ENCODE data around the gene CBFA2T2. TPM values are rescaled to one million over a fixed set of nuclear protein-coding genes. Genes with fewer than 3 reads are reported as not detected.

Gene CBFA2T2
- polyA plus RNA-seq, 4 donors, result 6.5 to 30.3 (median 9.2) TPM

GRCh38 chr20:33673114-33673409 lies 183.2 kb downstream of the CBFA2T2 start:
- Histone ChIP-seq H3K9me3 (ENCODE audit: control insufficient read depth in 2 of 2, insufficient read depth in 1 of 2, low read depth in 1 of 2, low read length in 1 of 2) (no peaks in the 10 kb centered on the region), H3K4me3 (ENCODE audit: low read depth in 1 of 3, low read length in 3 of 3) (peak overlapping the region; percentile 68 to 86 (median 68)), H3K27me3 (ENCODE audit: control insufficient read depth in 3 of 3, insufficient read depth in 3 of 3, low read length in 3 of 3) (no peaks in the 10 kb centered on the region), H3K36me3 (ENCODE audit: control insufficient read depth in 3 of 3, insufficient read depth in 2 of 3, low read depth in 1 of 3, low read length in 3 of 3) (peaks cover 0 to 61% (median 5%) of the 10 kb centered on the region in 3 donors), H3K4me1 (ENCODE audit: control insufficient read depth in 3 of 3, insufficient read depth in 2 of 3, low read depth in 1 of 3, low read length in 2 of 3) (peaks cover 3 to 28% (median 5%) of the 10 kb centered on the region in 3 donors), H3K27ac (ENCODE audit: low read depth in 1 of 3, low read length in 2 of 3) (no peak overlapping the region)
- WGBS, 3 donors, result 16 to 68% (median 54%) methylated on average over 4 of the region's 4 CpGs
- FAIRE-seq, result no peak
- no peak for DNase-seq

- H3K4me3 ChIP-seq (ENCODE audit: low read depth in 1 of 3, low read length in 3 of 3), result peak overlapping the region; percentile 68 to 86 (median 68)
- FAIRE-seq (no peak), DNase-seq (no peak)
- 7 to 19% (median 9%) methylated on average over 22 to 29 of the region's 29 CpGs for WGBS, 3 donors
- peak overlapping the region; percentile 21 to 61 (median 42) for H3K27ac ChIP-seq (ENCODE audit: low read depth in 1 of 3, low read length in 2 of 3)
- H3K27me3 ChIP-seq (ENCODE audit: control insufficient read depth in 3 of 3, insufficient read depth in 3 of 3, low read length in 3 of 3), result no peaks in the 10 kb centered on the region
- H3K4me1 ChIP-seq (ENCODE audit: control insufficient read depth in 3 of 3, insufficient read depth in 2 of 3, low read depth in 1 of 3, low read length in 2 of 3), result peaks cover 3 to 30% (median 5%) of the 10 kb centered on the region in 3 donors
- H3K9me3 ChIP-seq (ENCODE audit: control insufficient read depth in 2 of 2, insufficient read depth in 1 of 2, low read depth in 1 of 2, low read length in 1 of 2), result no peaks in the 10 kb centered on the region
- H3K36me3 ChIP-seq (ENCODE audit: control insufficient read depth in 3 of 3, insufficient read depth in 2 of 3, low read depth in 1 of 3, low read length in 3 of 3), result peaks cover 0 to 59% (median 5%) of the 10 kb centered on the region in 3 donors
Observed at GRCh38 chr20:33673410-33674293, 183.8 kb downstream of the CBFA2T2 start.

DNA sequence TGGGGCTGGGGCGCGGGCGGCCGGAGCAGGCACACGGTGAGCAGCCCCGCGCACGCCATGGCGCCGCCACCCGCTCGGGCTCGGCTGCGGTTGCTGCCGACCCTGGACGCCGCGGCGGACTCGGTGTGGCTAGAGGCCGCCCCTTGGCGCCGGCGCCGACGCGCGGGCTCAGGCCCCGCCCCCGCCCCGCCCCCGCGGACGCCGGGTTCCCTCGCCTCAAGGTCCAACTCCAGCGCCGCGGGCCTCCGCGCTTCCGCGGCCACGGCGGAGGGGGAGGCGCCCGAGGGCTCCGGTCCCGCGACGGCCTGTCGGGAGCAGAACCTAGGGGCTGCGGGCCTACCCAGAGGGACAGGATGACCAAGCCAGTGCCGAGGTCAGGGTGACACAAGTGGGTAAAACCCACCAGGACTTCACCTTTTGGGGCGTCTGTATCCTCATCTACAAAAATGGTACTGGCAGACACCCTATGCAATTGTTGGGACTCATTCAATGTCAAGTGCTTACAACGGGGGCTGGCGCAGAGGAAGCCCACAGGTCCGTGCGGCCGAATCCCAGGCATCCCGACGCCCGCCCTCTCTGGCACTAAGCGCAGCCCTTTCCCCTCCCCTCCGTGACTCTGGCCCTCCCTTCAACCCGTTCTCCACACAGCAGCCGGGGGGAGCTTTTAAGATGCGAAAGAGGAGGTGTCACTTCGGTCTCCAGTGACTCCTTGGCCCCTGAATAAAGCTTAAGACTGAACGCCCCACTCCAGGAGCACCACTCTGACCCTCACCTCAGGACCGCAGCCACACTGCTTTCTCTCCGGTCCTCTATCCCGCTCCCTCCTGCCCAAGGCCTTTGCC lies 184.6 kb downstream of the CBFA2T2 start, which contains the start of gene NECAB3:
NECAB3 (minus strand) TSS at position 135 of the 842 bp plus-strand sequence; CDS start at position 59, 76 bp downstream.
- Histone ChIP-seq H3K36me3 (ENCODE audit: control insufficient read depth in 3 of 3, insufficient read depth in 2 of 3, low read depth in 1 of 3, low read length in 3 of 3) (peaks cover 0 to 58% (median 5%) of the 10 kb centered on the region in 3 donors), H3K27me3 (ENCODE audit: control insufficient read depth in 3 of 3, insufficient read depth in 3 of 3, low read length in 3 of 3) (no peaks in the 10 kb centered on the region), H3K27ac (ENCODE audit: low read depth in 1 of 3, low read length in 2 of 3) (peak within 1 kb of the TSS; percentile 70 to 86 (median 76)), H3K4me1 (ENCODE audit: control insufficient read depth in 3 of 3, insufficient read depth in 2 of 3, low read depth in 1 of 3, low read length in 2 of 3) (peaks cover 3 to 32% (median 5%) of the 10 kb centered on the region in 3 donors), H3K4me3 (ENCODE audit: low read depth in 1 of 3, low read length in 3 of 3) (peak within 1 kb of the TSS; percentile 68 to 86 (median 68)), H3K9me3 (ENCODE audit: control insufficient read depth in 2 of 2, insufficient read depth in 1 of 2, low read depth in 1 of 2, low read length in 1 of 2) (no peaks in the 10 kb centered on the region)
- DNase-seq (peak; percentile 85 to 95), FAIRE-seq (no peak)
- WGBS, 3 donors, result 4 to 5% (median 5%) methylated on average over 28 to 73 of the region's 73 CpGs

DNA sequence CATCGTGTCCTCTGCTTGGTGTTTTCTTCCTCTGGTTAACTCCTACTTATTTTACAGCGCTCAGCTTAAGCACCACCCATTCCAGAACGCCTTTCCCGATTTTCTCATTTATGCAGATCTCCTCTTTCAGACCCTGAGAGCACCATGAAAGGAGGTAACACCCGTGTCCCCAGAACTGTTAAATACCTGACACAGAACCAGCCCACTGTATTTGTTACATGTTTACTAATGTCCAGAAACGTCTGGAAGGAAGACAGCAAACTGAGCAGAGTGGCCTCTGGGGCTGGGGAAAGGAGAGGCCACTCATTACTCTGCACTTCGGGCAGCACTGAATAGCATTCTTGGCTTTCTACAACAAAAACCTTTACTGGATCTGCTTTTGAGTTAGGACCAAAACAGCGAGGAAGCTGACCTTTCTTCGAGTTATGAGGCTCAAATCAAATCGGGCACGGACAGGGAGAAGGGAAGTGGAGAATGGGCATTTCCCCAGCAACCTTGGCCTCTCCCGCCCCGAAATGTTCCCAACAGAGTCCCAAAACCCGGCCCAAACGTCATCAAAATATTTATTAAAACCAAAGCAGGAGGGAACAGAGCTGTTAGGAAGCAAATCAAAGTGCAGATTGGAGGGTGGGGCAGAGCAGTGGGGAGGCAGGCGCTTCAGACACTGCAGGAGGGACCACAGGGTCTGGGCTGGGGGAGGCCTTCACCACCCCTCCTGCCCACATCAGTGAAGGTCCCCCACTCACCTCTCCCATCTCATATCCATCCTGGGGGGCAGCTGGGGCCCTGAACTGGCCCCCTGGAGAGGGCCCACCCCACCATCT lies 185.5 kb downstream of the CBFA2T2 start:
- DNase-seq, result peak in 1 of 2 donors; percentile 27
- Histone ChIP-seq H3K4me1 (ENCODE audit: control insufficient read depth in 3 of 3, insufficient read depth in 2 of 3, low read depth in 1 of 3, low read length in 2 of 3) (peaks cover 3 to 32% (median 5%) of the 10 kb centered on the region in 3 donors), H3K9me3 (ENCODE audit: control insufficient read depth in 2 of 2, insufficient read depth in 1 of 2, low read depth in 1 of 2, low read length in 1 of 2) (no peaks in the 10 kb centered on the region), H3K27me3 (ENCODE audit: control insufficient read depth in 3 of 3, insufficient read depth in 3 of 3, low read length in 3 of 3) (no peaks in the 10 kb centered on the region), H3K4me3 (ENCODE audit: low read depth in 1 of 3, low read length in 3 of 3) (peak overlapping the region in 2 of 3 donors; percentile 58 to 86), H3K27ac (ENCODE audit: low read depth in 1 of 3, low read length in 2 of 3) (peak overlapping the region; percentile 70 to 86 (median 76)), H3K36me3 (ENCODE audit: control insufficient read depth in 3 of 3, insufficient read depth in 2 of 3, low read depth in 1 of 3, low read length in 3 of 3) (peaks cover 0 to 57% (median 0%) of the 10 kb centered on the region in 3 donors)
- 30 to 44% (median 37%) methylated on average over 16 of the region's 16 CpGs for WGBS, 3 donors
- no peak for FAIRE-seq

GRCh38 chr20:33676121-33676520 lies 186.2 kb downstream of the CBFA2T2 start:
- Histone ChIP-seq H3K36me3 (ENCODE audit: control insufficient read depth in 3 of 3, insufficient read depth in 2 of 3, low read depth in 1 of 3, low read length in 3 of 3) (peaks cover 0 to 52% (median 0%) of the 10 kb centered on the region in 3 donors), H3K4me1 (ENCODE audit: control insufficient read depth in 3 of 3, insufficient read depth in 2 of 3, low read depth in 1 of 3, low read length in 2 of 3) (peaks cover 3 to 32% (median 5%) of the 10 kb centered on the region in 3 donors), H3K9me3 (ENCODE audit: control insufficient read depth in 2 of 2, insufficient read depth in 1 of 2, low read depth in 1 of 2, low read length in 1 of 2) (no peaks in the 10 kb centered on the region), H3K4me3 (ENCODE audit: low read depth in 1 of 3, low read length in 3 of 3) (no peak overlapping the region), H3K27ac (ENCODE audit: low read depth in 1 of 3, low read length in 2 of 3) (peak overlapping the region in 1 of 3 donors; percentile 76), H3K27me3 (ENCODE audit: control insufficient read depth in 3 of 3, insufficient read depth in 3 of 3, low read length in 3 of 3) (no peaks in the 10 kb centered on the region)
- FAIRE-seq, result no peak
- no peak for DNase-seq
- 84 to 91% (median 90%) methylated on average over 11 of the region's 11 CpGs for WGBS, 3 donors

DNA sequence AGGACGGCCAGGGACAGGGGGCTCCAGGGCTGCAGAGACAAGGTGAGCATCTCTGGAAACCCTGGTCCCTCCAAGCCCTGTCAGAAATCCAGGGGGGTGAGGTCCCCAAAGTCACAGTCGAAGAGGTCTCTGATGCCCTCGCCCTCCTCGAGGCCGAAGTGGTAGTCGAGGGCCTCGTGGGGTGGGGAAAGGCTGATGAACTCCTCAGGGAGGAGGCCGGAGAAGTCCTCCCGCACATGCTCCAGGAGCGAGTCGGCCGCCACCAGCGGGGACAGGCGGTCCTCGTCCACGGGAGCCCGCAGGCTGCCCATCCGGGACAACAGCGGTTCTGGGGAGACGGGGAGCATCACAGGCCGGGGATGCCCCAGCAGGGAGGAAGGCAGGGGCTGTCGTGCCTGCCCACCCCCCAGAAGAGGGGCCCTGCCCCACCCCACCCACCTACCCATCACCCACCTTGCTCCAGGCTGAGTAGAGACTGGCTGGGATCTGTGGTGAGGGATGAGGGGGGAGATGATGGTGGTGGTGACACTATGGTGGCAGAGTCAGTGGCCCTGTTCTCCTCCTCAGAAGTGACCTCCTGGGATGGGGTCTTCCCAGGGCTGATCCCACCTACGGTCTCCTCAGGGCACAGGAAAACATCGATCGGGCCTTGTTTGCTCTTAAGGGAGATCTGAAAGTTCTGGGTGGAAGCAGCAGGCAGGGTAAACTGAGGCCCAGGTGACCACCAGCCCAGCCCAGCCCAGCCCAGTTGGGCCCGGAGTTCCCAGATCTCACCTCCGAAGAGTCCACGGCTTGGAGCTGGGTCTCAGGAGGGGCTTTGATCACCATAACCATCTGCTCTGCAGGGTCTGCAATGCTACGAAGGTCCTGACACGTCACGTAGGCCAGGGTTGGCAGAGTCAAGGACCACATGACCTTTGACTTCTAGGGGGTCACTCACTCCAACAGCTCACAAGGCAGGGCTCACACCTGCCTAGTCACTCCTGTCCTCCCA lies 187.1 kb downstream of the CBFA2T2 start:
- peaks cover 3 to 32% (median 5%) of the 10 kb centered on the region in 3 donors for H3K4me1 ChIP-seq (ENCODE audit: control insufficient read depth in 3 of 3, insufficient read depth in 2 of 3, low read depth in 1 of 3, low read length in 2 of 3)
- H3K4me3 ChIP-seq (ENCODE audit: low read depth in 1 of 3, low read length in 3 of 3), result no peak overlapping the region
- FAIRE-seq (no peak), DNase-seq (no peak)
- peak overlapping the region in 1 of 3 donors; percentile 5 for H3K27ac ChIP-seq (ENCODE audit: low read depth in 1 of 3, low read length in 2 of 3)
- H3K27me3 ChIP-seq (ENCODE audit: control insufficient read depth in 3 of 3, insufficient read depth in 3 of 3, low read length in 3 of 3), result no peaks in the 10 kb centered on the region
- H3K36me3 ChIP-seq (ENCODE audit: control insufficient read depth in 3 of 3, insufficient read depth in 2 of 3, low read depth in 1 of 3, low read length in 3 of 3), result peaks cover 0 to 45% (median 0%) of the 10 kb centered on the region in 3 donors
- H3K9me3 ChIP-seq (ENCODE audit: control insufficient read depth in 2 of 2, insufficient read depth in 1 of 2, low read depth in 1 of 2, low read length in 1 of 2), result no peaks in the 10 kb centered on the region
- 93 to 97% (median 96%) methylated on average over 30 to 31 of the region's 31 CpGs for WGBS, 3 donors

- DNase-seq (no peak), FAIRE-seq (no peak)
- Histone ChIP-seq H3K27ac (ENCODE audit: low read depth in 1 of 3, low read length in 2 of 3) (no peak overlapping the region), H3K27me3 (ENCODE audit: control insufficient read depth in 3 of 3, insufficient read depth in 3 of 3, low read length in 3 of 3) (no peaks in the 10 kb centered on the region), H3K4me3 (ENCODE audit: low read depth in 1 of 3, low read length in 3 of 3) (no peak overlapping the region), H3K36me3 (ENCODE audit: control insufficient read depth in 3 of 3, insufficient read depth in 2 of 3, low read depth in 1 of 3, low read length in 3 of 3) (peaks cover 0 to 43% (median 0%) of the 10 kb centered on the region in 3 donors), H3K9me3 (ENCODE audit: control insufficient read depth in 2 of 2, insufficient read depth in 1 of 2, low read depth in 1 of 2, low read length in 1 of 2) (no peaks in the 10 kb centered on the region), H3K4me1 (ENCODE audit: control insufficient read depth in 3 of 3, insufficient read depth in 2 of 3, low read depth in 1 of 3, low read length in 2 of 3) (peaks cover 3 to 24% (median 5%) of the 10 kb centered on the region in 3 donors)
- WGBS, 3 donors, result 78 to 93% (median 90%) methylated on average over 15 of the region's 15 CpGs
Observed at GRCh38 chr20:33677991-33678702, 188.3 kb downstream of the CBFA2T2 start.

Measured in small intestine (tissue), 7 donors.